ENCODE results near the gene EXD3.
A peak's percentile ranks its signal among the peaks of the same experiment; 100 is the strongest.

Gene EXD3

DNA sequence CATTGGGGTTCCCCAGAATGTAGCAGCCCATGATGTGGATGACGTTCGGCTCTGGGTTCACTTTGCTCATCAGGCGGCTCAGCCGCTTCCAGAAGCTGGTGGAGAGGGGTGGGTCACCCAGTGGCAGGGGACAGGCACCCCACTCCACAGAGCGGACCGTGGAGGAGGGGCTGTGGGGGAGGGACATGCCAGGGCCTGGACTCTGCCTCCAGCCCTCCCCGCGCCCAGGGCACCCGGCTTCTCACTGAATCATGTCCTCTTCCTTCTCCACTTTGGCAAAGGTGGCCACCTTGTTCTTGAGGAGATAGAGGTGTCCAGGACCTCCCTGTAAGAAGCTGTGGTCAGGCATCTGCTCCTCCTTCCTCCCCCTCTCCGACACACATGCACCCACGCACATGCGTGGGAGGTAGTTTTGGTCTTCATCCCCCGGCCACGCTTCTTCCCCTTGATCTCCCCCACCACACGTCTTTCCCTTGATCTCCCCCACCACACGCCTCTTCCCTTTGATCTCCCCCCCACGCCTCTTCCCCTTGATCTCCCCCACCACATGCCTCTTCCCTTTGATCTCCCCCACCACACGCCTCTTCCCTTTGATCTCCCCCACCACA, 27.1 kb upstream of the EXD3 start:
- peak; percentile 18 for DNase-seq
- TF ChIP-seq, protein P1, sequence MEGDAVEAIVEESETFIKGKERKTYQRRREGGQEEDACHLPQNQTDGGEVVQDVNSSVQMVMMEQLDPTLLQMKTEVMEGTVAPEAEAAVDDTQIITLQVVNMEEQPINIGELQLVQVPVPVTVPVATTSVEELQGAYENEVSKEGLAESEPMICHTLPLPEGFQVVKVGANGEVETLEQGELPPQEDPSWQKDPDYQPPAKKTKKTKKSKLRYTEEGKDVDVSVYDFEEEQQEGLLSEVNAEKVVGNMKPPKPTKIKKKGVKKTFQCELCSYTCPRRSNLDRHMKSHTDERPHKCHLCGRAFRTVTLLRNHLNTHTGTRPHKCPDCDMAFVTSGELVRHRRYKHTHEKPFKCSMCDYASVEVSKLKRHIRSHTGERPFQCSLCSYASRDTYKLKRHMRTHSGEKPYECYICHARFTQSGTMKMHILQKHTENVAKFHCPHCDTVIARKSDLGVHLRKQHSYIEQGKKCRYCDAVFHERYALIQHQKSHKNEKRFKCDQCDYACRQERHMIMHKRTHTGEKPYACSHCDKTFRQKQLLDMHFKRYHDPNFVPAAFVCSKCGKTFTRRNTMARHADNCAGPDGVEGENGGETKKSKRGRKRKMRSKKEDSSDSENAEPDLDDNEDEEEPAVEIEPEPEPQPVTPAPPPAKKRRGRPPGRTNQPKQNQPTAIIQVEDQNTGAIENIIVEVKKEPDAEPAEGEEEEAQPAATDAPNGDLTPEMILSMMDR (IDR thresholded peaks at IDR 0.05; ENCODE audit: low read depth, low read length): no peak
- Histone ChIP-seq H3K9me3 (no peaks in the 10 kb centered on the region), H3K36me3 (peaks cover 33% of the 10 kb centered on the region), H3K4me1 (peaks cover 15% of the 10 kb centered on the region), H3K4me3 (ENCODE audit: low read depth, low read length) (no peak overlapping the region), H3K27me3 (peaks cover 4% of the 10 kb centered on the region; the same call in 1 of the 2 replicates)

DNA sequence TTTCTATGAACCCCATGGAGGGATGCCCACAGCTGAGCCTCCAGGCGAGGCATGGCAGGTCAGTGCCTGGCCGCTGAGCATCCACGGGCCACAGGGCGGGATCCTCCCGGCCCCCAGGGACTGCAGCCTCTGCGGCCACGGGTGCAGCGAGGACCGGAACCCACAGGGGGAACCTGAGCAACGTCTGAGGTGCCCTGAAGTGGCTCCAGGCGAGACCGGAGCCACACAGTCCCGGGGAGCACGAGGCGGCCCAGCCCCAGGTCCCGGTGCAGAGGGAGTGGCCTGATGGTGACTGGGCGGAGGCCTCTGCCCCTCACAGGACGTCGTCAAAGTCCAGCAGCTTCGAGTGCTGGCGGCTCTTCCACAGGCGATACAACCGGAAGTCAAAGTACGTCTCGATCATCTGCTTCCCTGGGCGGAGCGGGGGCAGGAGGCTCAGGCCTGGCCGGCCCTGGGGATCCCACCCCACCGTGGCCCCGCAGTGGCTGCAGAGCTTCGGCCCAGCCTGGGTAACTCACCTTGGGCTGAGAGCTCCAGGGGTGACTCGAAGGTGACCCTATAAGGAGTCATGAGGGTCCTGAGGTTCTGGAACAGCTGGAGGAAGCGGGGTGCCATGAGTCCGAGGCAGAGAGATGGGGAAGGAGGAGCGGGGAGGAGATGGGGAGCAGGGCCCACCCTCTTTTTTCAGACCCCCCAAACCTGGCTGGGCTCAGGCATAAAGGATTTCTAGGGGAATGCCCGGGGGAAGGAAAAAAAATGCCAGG, 26.3 kb upstream of the EXD3 start:
- DNase-seq: peak; percentile 14
- Histone ChIP-seq H3K27me3 (peaks cover 4% of the 10 kb centered on the region; the same call in 1 of the 2 replicates), H3K36me3 (peaks cover 31% of the 10 kb centered on the region), H3K4me3 (ENCODE audit: low read depth, low read length) (no peak overlapping the region), H3K9me3 (no peaks in the 10 kb centered on the region), H3K4me1 (peaks cover 8% of the 10 kb centered on the region)
- TF ChIP-seq, protein P1 (IDR thresholded peaks at IDR 0.05; ENCODE audit: low read depth, low read length): no peak

GRCh38 chr9:137448602-137448962, 25.6 kb upstream of the EXD3 start:
- TF ChIP-seq, protein P1 (IDR thresholded peaks at IDR 0.05; ENCODE audit: low read depth, low read length): no peak
- H3K4me1 ChIP-seq: peaks cover 6% of the 10 kb centered on the region
- no peak overlapping the region for H3K4me3 ChIP-seq (ENCODE audit: low read depth, low read length)
- peaks cover 4% of the 10 kb centered on the region; the same call in 1 of the 2 replicates for H3K27me3 ChIP-seq
- peaks cover 30% of the 10 kb centered on the region for H3K36me3 ChIP-seq
- H3K9me3 ChIP-seq: no peaks in the 10 kb centered on the region
- peak; percentile 12 for DNase-seq

GRCh38 chr9:137447722-137448601, 25.0 kb upstream of the EXD3 start:
- Histone ChIP-seq H3K9me3 (no peaks in the 10 kb centered on the region), H3K36me3 (peaks cover 24% of the 10 kb centered on the region), H3K4me1 (peaks cover 6% of the 10 kb centered on the region), H3K27me3 (peaks cover 4% of the 10 kb centered on the region; the same call in 1 of the 2 replicates), H3K4me3 (ENCODE audit: low read depth, low read length) (no peak overlapping the region)
- no peak for DNase-seq
- TF ChIP-seq, protein P1 (IDR thresholded peaks at IDR 0.05; ENCODE audit: low read depth, low read length): no peak

DNA sequence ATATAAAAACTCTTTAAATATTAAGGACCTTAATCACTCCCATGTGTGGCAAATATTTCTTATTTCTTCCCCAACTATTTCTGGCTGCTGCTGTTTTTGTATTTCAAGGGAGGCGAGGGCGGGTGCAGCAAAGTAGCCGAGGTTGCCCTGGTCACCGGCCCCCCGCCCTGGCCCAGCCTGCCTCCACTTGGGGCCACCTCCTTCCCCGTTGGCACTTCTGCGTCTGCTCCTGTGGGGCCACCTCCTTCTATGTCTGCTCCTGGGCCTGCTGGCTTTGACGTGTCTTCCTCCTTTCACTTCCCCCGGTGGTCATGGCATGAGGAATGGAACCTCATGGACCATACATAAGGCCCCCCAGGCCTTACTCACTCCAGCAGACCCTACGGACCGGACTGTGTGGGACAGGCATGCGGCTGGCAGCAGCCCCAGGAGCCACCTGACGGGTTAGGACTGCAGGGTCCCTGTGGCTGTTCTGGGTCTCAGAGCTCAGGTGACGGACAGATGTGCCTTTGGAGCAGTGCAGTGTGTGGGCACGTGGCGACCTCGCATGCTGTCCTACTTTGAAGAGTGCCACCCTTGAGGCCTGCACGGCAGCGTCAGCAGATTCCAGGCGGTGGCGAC, 24.0 kb upstream of the EXD3 start:
- H3K4me3 ChIP-seq (ENCODE audit: low read depth, low read length): no peak overlapping the region
- peaks cover 4% of the 10 kb centered on the region; the same call in 1 of the 2 replicates for H3K27me3 ChIP-seq
- H3K4me1 ChIP-seq: peaks cover 6% of the 10 kb centered on the region
- DNase-seq: no peak
- H3K36me3 ChIP-seq: peaks cover 17% of the 10 kb centered on the region
- no peaks in the 10 kb centered on the region for H3K9me3 ChIP-seq
- TF ChIP-seq, protein P1 (IDR thresholded peaks at IDR 0.05; ENCODE audit: low read depth, low read length): no peak
